Measurements from ENCODE around the gene KDM5A. TPM values are rescaled to one million over a fixed set of nuclear protein-coding genes. Genes with fewer than 3 reads are reported as not detected.

The KDM5A gene
- total and polyA plus RNA-seq, 2 experiments from 2014 or later = 47.1 to 48.3 TPM

- Mint-ChIP-seq H3K9me3 (no peaks in the 10 kb centered on the region), H3K4me1 (no peaks in the 10 kb centered on the region), H3K36me3 (ENCODE audit: low read depth) (peaks cover 79% of the 10 kb centered on the region), H3K4me3 (no peak overlapping the region), H3K27ac (no peak overlapping the region), H3K27me3 (ENCODE audit: insufficient read depth, low read depth, poor library complexity) (no peaks in the 10 kb centered on the region)
- DNase-seq (ENCODE audit: low spot score) = no peak
- Histone ChIP-seq H3K4me3 (no peak overlapping the region), H2AFZ (no peak overlapping the region), H3K9me2 (ENCODE audit: insufficient read depth) (no peaks in the 10 kb centered on the region), H3K4me2 (no peak overlapping the region), H3K79me2 (replicated peaks; ENCODE audit: insufficient read depth) (peaks cover 5% of the 10 kb centered on the region; the same call in 1 of the 2 replicates), H4K20me1 (replicated peaks; ENCODE audit: insufficient read depth) (no peaks in the 10 kb centered on the region; the same call in none of the 2 replicates), H3K4me1 (ENCODE audit: insufficient read depth) (no peaks in the 10 kb centered on the region), H3K27me3 (ENCODE audit: insufficient read depth) (no peaks in the 10 kb centered on the region), H3K36me3 (ENCODE audit: insufficient read depth) (peaks cover 31% of the 10 kb centered on the region), H3F3A (replicated peaks; ENCODE audit: low read depth) (no peaks in the 10 kb centered on the region), H3K27ac (ENCODE audit: low read depth) (no peak overlapping the region)
- TF ChIP-seq STAT1 (IDR thresholded peaks at IDR 0.05; ENCODE audit: unreplicated experiment) (no peak), ZNF331 (CRISPR knock-in tag; IDR thresholded peaks at IDR 0.05; ENCODE audit: low read depth) (no peak), POLR2AphosphoS5 (IDR thresholded peaks at IDR 0.05; ENCODE audit: low read depth) (no peak), EZH2phosphoT487 (IDR thresholded peaks at IDR 0.05; ENCODE audit: unreplicated experiment) (no peak), NANOG (IDR thresholded peaks at IDR 0.05; ENCODE audit: borderline replicate concordance) (no peak), EZH2 (IDR thresholded peaks at IDR 0.05; ENCODE audit: low read depth, unreplicated experiment) (no peak), ZNF114 (CRISPR knock-in tag; IDR thresholded peaks at IDR 0.05) (no peak), CREB1 (CRISPR knock-in tag; IDR thresholded peaks at IDR 0.05; ENCODE audit: low read depth) (no peak), REST (IDR thresholded peaks at IDR 0.05; ENCODE audit: unreplicated experiment) (no peak), CTCF (conservative IDR thresholded peaks at IDR 0.05; ENCODE audit: low read depth in 2 of 2) (no peak)
- TF ChIP-seq, protein P1, sequence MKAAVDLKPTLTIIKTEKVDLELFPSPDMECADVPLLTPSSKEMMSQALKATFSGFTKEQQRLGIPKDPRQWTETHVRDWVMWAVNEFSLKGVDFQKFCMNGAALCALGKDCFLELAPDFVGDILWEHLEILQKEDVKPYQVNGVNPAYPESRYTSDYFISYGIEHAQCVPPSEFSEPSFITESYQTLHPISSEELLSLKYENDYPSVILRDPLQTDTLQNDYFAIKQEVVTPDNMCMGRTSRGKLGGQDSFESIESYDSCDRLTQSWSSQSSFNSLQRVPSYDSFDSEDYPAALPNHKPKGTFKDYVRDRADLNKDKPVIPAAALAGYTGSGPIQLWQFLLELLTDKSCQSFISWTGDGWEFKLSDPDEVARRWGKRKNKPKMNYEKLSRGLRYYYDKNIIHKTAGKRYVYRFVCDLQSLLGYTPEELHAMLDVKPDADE (IDR thresholded peaks at IDR 0.05) = no peak
- TF ChIP-seq, protein P2, sequence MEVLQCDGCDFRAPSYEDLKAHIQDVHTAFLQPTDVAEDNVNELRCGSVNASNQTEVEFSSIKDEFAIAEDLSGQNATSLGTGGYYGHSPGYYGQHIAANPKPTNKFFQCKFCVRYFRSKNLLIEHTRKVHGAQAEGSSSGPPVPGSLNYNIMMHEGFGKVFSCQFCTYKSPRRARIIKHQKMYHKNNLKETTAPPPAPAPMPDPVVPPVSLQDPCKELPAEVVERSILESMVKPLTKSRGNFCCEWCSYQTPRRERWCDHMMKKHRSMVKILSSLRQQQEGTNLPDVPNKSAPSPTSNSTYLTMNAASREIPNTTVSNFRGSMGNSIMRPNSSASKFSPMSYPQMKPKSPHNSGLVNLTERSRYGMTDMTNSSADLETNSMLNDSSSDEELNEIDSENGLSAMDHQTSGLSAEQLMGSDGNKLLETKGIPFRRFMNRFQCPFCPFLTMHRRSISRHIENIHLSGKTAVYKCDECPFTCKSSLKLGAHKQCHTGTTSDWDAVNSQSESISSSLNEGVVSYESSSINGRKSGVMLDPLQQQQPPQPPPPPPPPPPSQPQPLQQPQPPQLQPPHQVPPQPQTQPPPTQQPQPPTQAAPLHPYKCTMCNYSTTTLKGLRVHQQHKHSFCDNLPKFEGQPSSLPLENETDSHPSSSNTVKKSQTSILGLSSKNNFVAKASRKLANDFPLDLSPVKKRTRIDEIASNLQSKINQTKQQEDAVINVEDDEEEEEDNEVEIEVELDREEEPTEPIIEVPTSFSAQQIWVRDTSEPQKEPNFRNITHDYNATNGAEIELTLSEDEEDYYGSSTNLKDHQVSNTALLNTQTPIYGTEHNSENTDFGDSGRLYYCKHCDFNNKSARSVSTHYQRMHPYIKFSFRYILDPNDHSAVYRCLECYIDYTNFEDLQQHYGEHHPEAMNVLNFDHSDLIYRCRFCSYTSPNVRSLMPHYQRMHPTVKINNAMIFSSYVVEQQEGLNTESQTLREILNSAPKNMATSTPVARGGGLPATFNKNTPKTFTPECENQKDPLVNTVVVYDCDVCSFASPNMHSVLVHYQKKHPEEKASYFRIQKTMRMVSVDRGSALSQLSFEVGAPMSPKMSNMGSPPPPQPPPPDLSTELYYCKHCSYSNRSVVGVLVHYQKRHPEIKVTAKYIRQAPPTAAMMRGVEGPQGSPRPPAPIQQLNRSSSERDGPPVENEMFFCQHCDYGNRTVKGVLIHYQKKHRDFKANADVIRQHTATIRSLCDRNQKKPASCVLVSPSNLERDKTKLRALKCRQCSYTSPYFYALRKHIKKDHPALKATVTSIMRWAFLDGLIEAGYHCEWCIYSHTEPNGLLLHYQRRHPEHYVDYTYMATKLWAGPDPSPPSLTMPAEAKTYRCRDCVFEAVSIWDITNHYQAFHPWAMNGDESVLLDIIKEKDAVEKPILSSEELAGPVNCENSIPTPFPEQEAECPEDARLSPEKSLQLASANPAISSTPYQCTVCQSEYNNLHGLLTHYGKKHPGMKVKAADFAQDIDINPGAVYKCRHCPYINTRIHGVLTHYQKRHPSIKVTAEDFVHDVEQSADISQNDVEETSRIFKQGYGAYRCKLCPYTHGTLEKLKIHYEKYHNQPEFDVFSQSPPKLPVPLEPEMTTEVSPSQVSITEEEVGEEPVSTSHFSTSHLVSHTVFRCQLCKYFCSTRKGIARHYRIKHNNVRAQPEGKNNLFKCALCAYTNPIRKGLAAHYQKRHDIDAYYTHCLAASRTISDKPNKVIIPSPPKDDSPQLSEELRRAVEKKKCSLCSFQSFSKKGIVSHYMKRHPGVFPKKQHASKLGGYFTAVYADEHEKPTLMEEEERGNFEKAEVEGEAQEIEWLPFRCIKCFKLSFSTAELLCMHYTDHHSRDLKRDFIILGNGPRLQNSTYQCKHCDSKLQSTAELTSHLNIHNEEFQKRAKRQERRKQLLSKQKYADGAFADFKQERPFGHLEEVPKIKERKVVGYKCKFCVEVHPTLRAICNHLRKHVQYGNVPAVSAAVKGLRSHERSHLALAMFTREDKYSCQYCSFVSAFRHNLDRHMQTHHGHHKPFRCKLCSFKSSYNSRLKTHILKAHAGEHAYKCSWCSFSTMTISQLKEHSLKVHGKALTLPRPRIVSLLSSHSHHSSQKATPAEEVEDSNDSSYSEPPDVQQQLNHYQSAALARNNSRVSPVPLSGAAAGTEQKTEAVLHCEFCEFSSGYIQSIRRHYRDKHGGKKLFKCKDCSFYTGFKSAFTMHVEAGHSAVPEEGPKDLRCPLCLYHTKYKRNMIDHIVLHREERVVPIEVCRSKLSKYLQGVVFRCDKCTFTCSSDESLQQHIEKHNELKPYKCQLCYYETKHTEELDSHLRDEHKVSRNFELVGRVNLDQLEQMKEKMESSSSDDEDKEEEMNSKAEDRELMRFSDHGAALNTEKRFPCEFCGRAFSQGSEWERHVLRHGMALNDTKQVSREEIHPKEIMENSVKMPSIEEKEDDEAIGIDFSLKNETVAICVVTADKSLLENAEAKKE (CRISPR knock-in tag; IDR thresholded peaks at IDR 0.05) = no peak
- ATAC-seq = no peak
These were observed 80.6 kb downstream of the KDM5A start for GRCh38 chr12:308511-308910.
